Heart left ventricle (tissue), 13 donors: Measurements from ENCODE around the gene C14orf180.

Source experiments
- POLR2A ChIP-seq, 2 donors: fragments of 450-650 bp; IDR thresholded peaks; one replicate each; pipeline ENCODE4 v1.6.1; 2017; ENCODE audit warnings: antibody characterized with exemption in 2 of 2, mild to moderate bottlenecking in 2 of 2, moderate library complexity in 2 of 2
- TF ChIP-seq, protein P1 (sequence below), 12 donors: fragments of 200-600 bp; sonication (generic) in 4 of 12; IDR thresholded peaks; one replicate each; pipeline versions ENCODE4 v1.5.0 to v1.8.0; 2018 to 2022; ENCODE audit warnings: antibody characterized with exemption in 12 of 12, mild to moderate bottlenecking in 5 of 12
- donor health status: ischemic (EF 13 %, LVEDD 7.1; RV severe dilation, severe dysfunction).
- donor health status: DM: no; HTN: yes; CAD: no.
- donor health status: DM: no; HTN: no; CAD: no.
- donor health status: ischemic (EF 25% LVEDD 6.9; RV normal size, moderate dysfunction).
- donor health status: ischemic (EF 25% LVEDD 5.7; RV mildly dilated, moderate dysfunction).
- donor health status: ischemic (EF 35%, LVEDD 5.7; RV mildly dilated, moderate dysfunction).
- donor health status: nonischemic (EF 11% LVEDD 7.7; RV severe dilation, severe dysfunction).
- donor health status: DM: yes; HTN: yes; CAD: no.
- donor health status: PGD.
- donor health status: ischemic (EF 29% LVEDD 5.4; RV normal size, mild dysfunction).
- donor health status: nonischemic (EF 23%, LVEDD 6.1; RV moderate dilation, normal function).

DNA sequence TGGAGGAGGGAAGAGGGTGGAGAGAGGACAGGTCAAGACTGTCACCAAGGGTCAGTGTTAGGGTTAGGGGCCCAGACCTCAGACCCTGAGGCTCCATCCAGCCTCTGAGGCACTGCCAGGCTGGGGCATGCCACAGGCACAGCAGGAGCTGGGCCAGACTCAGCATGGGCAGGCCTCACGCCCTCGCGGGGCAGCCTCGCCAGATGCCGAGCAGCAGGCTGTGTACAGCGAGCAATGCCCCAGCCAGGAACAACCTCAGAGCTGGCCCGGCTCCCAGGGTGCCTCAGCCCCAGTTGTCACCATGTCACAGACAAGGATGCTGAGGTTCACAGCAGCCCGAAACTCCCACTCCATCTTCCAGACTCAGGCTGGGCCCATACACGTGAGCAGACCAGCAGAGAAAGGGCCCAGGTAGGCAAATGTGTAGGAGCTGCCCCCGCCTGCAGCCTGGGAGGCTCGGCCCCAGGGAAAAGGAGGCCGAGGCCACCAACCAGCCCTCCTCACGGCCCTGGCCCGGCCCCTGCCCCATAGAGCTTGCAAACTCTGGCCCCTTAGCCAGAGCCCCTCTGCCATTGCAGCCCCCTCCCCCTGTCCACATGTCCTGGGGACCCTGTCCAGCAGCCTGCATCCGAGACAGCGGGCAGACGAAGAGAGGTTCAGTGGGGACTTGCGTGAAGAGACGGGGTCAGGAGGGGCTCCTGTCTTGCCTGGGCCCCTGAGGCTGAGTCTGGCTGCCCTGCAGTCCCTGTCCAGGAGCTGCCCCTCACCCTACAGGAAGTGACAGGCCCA, 7.5 kb downstream of the C14orf180 start:
- TF ChIP-seq, protein P1, sequence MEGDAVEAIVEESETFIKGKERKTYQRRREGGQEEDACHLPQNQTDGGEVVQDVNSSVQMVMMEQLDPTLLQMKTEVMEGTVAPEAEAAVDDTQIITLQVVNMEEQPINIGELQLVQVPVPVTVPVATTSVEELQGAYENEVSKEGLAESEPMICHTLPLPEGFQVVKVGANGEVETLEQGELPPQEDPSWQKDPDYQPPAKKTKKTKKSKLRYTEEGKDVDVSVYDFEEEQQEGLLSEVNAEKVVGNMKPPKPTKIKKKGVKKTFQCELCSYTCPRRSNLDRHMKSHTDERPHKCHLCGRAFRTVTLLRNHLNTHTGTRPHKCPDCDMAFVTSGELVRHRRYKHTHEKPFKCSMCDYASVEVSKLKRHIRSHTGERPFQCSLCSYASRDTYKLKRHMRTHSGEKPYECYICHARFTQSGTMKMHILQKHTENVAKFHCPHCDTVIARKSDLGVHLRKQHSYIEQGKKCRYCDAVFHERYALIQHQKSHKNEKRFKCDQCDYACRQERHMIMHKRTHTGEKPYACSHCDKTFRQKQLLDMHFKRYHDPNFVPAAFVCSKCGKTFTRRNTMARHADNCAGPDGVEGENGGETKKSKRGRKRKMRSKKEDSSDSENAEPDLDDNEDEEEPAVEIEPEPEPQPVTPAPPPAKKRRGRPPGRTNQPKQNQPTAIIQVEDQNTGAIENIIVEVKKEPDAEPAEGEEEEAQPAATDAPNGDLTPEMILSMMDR (IDR thresholded peaks at IDR 0.05): no peak
- TF ChIP-seq POLR2A (IDR thresholded peaks at IDR 0.05): no peak
